Astrocyte (in vitro differentiated cells and primary cell): Measurements from ENCODE around the gene ANO2.

Experiments used
- EZH2 ChIP-seq: IDR thresholded peaks from 2 replicates; pipeline ENCODE4 v1.6.1; 2012; ENCODE audit warnings: mild to moderate bottlenecking, low read length, inconsistent platforms; ENCODE audit not compliant: insufficient read depth
- TF ChIP-seq, protein P1 (sequence below): IDR thresholded peaks from 2 replicates; pipeline ENCODE4 v1.5.1; 2011; ENCODE audit warnings: low read depth, mild to moderate bottlenecking, inconsistent platforms, low read length, moderate library complexity; ENCODE audit not compliant: insufficient read depth

GRCh38 chr12:5882511-5883190 is 62.4 kb downstream of the ANO2 start:
- TF ChIP-seq, protein P1, sequence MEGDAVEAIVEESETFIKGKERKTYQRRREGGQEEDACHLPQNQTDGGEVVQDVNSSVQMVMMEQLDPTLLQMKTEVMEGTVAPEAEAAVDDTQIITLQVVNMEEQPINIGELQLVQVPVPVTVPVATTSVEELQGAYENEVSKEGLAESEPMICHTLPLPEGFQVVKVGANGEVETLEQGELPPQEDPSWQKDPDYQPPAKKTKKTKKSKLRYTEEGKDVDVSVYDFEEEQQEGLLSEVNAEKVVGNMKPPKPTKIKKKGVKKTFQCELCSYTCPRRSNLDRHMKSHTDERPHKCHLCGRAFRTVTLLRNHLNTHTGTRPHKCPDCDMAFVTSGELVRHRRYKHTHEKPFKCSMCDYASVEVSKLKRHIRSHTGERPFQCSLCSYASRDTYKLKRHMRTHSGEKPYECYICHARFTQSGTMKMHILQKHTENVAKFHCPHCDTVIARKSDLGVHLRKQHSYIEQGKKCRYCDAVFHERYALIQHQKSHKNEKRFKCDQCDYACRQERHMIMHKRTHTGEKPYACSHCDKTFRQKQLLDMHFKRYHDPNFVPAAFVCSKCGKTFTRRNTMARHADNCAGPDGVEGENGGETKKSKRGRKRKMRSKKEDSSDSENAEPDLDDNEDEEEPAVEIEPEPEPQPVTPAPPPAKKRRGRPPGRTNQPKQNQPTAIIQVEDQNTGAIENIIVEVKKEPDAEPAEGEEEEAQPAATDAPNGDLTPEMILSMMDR, result no peak
- no peak for TF ChIP-seq EZH2
